ENCODE measurements around the gene ST6GAL1. TPM values are rescaled to one million over a fixed set of nuclear protein-coding genes. Genes with fewer than 3 reads are reported as not detected.

ST6GAL1 gene
- total and polyA plus RNA-seq, 10 of the 15 experiments (the other 5 are each of a cell fraction or from before 2014, with no cell fraction given) = 74.2 to 248 (median 149) TPM

DNA sequence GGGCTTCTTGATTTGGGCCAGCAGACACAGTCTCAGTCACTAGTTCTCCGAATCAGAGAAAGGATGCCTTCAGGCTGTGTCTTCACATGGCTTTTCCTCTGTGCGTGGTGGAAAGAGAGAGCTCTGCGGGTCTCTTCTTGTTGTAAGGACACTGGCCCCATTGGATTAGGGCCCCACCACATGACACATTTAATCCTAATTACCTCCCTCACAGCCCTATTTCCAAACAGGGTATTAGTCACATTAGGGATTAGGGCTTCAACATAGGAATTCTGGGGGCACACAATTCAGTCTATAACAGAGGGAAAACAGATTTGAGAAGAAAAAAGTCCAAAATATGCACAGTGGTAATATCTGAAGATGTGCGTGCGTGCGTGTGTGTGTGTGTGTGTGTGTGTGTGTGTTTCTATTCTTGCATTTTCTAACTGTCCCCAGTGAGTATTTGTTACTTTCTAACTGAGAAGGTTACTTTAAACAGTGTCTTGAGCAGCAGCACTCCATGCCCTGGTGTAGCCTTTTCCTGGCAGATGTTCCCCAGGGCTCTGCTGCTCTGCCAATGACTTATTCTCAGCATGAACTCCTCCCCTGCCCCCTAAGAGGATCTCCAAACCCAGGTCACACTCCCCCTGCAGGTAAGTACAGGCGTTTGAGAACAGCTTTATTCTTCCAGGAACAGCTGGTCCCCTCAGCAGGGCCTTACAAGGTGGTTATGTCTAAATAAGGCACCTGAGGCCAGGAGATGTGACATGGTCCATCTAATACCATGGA is 136.1 kb downstream of the ST6GAL1 start (continued):
- TF ChIP-seq, protein P1, sequence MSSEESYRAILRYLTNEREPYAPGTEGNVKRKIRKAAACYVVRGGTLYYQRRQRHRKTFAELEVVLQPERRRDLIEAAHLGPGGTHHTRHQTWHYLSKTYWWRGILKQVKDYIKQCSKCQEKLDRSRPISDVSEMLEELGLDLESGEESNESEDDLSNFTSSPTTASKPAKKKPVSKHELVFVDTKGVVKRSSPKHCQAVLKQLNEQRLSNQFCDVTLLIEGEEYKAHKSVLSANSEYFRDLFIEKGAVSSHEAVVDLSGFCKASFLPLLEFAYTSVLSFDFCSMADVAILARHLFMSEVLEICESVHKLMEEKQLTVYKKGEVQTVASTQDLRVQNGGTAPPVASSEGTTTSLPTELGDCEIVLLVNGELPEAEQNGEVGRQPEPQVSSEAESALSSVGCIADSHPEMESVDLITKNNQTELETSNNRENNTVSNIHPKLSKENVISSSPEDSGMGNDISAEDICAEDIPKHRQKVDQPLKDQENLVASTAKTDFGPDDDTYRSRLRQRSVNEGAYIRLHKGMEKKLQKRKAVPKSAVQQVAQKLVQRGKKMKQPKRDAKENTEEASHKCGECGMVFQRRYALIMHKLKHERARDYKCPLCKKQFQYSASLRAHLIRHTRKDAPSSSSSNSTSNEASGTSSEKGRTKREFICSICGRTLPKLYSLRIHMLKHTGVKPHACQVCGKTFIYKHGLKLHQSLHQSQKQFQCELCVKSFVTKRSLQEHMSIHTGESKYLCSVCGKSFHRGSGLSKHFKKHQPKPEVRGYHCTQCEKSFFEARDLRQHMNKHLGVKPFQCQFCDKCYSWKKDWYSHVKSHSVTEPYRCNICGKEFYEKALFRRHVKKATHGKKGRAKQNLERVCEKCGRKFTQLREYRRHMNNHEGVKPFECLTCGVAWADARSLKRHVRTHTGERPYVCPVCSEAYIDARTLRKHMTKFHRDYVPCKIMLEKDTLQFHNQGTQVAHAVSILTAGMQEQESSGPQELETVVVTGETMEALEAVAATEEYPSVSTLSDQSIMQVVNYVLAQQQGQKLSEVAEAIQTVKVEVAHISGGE (CRISPR knock-in tag; IDR thresholded peaks at IDR 0.05) = no peak
- TF ChIP-seq, protein P2, sequence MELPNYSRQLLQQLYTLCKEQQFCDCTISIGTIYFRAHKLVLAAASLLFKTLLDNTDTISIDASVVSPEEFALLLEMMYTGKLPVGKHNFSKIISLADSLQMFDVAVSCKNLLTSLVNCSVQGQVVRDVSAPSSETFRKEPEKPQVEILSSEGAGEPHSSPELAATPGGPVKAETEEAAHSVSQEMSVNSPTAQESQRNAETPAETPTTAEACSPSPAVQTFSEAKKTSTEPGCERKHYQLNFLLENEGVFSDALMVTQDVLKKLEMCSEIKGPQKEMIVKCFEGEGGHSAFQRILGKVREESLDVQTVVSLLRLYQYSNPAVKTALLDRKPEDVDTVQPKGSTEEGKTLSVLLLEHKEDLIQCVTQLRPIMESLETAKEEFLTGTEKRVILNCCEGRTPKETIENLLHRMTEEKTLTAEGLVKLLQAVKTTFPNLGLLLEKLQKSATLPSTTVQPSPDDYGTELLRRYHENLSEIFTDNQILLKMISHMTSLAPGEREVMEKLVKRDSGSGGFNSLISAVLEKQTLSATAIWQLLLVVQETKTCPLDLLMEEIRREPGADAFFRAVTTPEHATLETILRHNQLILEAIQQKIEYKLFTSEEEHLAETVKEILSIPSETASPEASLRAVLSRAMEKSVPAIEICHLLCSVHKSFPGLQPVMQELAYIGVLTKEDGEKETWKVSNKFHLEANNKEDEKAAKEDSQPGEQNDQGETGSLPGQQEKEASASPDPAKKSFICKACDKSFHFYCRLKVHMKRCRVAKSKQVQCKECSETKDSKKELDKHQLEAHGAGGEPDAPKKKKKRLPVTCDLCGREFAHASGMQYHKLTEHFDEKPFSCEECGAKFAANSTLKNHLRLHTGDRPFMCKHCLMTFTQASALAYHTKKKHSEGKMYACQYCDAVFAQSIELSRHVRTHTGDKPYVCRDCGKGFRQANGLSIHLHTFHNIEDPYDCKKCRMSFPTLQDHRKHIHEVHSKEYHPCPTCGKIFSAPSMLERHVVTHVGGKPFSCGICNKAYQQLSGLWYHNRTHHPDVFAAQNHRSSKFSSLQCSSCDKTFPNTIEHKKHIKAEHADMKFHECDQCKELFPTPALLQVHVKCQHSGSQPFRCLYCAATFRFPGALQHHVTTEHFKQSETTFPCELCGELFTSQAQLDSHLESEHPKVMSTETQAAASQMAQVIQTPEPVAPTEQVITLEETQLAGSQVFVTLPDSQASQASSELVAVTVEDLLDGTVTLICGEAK (IDR thresholded peaks at IDR 0.05; ENCODE audit: borderline replicate concordance) = no peak
- no peak for TF ChIP-seq SREBF2 (IDR thresholded peaks at IDR 0.05; ENCODE audit: low read length)
- TF ChIP-seq, protein P3, sequence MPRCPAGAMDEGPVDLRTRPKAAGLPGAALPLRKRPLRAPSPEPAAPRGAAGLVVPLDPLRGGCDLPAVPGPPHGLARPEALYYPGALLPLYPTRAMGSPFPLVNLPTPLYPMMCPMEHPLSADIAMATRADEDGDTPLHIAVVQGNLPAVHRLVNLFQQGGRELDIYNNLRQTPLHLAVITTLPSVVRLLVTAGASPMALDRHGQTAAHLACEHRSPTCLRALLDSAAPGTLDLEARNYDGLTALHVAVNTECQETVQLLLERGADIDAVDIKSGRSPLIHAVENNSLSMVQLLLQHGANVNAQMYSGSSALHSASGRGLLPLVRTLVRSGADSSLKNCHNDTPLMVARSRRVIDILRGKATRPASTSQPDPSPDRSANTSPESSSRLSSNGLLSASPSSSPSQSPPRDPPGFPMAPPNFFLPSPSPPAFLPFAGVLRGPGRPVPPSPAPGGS (IDR thresholded peaks at IDR 0.05; ENCODE audit: borderline replicate concordance, insufficient read depth, low read depth, low read length, poor library complexity, severe bottlenecking) = no peak
- no peak for TF ChIP-seq MTA3 (IDR thresholded peaks at IDR 0.05; ENCODE audit: borderline replicate concordance, low read length)
- TF ChIP-seq, protein P4, sequence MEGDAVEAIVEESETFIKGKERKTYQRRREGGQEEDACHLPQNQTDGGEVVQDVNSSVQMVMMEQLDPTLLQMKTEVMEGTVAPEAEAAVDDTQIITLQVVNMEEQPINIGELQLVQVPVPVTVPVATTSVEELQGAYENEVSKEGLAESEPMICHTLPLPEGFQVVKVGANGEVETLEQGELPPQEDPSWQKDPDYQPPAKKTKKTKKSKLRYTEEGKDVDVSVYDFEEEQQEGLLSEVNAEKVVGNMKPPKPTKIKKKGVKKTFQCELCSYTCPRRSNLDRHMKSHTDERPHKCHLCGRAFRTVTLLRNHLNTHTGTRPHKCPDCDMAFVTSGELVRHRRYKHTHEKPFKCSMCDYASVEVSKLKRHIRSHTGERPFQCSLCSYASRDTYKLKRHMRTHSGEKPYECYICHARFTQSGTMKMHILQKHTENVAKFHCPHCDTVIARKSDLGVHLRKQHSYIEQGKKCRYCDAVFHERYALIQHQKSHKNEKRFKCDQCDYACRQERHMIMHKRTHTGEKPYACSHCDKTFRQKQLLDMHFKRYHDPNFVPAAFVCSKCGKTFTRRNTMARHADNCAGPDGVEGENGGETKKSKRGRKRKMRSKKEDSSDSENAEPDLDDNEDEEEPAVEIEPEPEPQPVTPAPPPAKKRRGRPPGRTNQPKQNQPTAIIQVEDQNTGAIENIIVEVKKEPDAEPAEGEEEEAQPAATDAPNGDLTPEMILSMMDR (IDR thresholded peaks at IDR 0.05 in 2 of 3, conservative IDR thresholded peaks at IDR 0.05 in 1 of 3; ENCODE audit: control insufficient read depth in 2 of 3, extremely low read depth in 1 of 3, insufficient read depth in 1 of 3, low read depth in 3 of 3, low read length in 3 of 3) = peak; percentile 34 to 71 (median 48); a peak in 5 of 6 replicates
- TF ChIP-seq SMAD5 (IDR thresholded peaks at IDR 0.05; ENCODE audit: low read depth) = no peak
- no peak for TF ChIP-seq BHLHE40 (IDR thresholded peaks at IDR 0.05; ENCODE audit: borderline replicate concordance in 1 of 2, low read depth in 2 of 2, low read length in 1 of 2)
- TF ChIP-seq YY1 (IDR thresholded peaks at IDR 0.05; ENCODE audit: low read depth, low read length) = peak; percentile 57; the same call in 1 of the 2 replicates
- no peak for TF ChIP-seq RELA (IDR thresholded peaks at IDR 0.05; ENCODE audit: borderline replicate concordance, partially characterized antibody)
- no peak for TF ChIP-seq MXI1 (IDR thresholded peaks at IDR 0.05; ENCODE audit: low read depth, low read length)
- no peak; the same call in 1 of the 2 replicates for TF ChIP-seq POLR2AphosphoS2 (IDR thresholded peaks at IDR 0.05; ENCODE audit: low read depth, low read length)
- TF ChIP-seq ZNF622 (IDR thresholded peaks at IDR 0.05) = no peak
- 0 out of 2 replicates have a peak, but pooled peaks have one; percentile 67 for TF ChIP-seq CBX5 (IDR thresholded peaks at IDR 0.05; ENCODE audit: low read depth)
- TF ChIP-seq, protein P5, sequence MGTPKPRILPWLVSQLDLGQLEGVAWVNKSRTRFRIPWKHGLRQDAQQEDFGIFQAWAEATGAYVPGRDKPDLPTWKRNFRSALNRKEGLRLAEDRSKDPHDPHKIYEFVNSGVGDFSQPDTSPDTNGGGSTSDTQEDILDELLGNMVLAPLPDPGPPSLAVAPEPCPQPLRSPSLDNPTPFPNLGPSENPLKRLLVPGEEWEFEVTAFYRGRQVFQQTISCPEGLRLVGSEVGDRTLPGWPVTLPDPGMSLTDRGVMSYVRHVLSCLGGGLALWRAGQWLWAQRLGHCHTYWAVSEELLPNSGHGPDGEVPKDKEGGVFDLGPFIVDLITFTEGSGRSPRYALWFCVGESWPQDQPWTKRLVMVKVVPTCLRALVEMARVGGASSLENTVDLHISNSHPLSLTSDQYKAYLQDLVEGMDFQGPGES (IDR thresholded peaks at IDR 0.05) = no peak
- TF ChIP-seq GABPA (IDR thresholded peaks at IDR 0.05; ENCODE audit: low read depth) = no peak
- TF ChIP-seq SREBF1 (IDR thresholded peaks at IDR 0.05; ENCODE audit: low read length) = no peak

All from GM12878 (cell line).